Adipocyte (in vitro differentiated cells): ENCODE results near the gene CCDC188.

Experiments
- DNase-seq: peaks from one replicate; pipeline ENCODE4 v3.0.0-alpha.2; 2015; ENCODE audit warnings: low read depth
- H3K27me3 ChIP-seq: replicated peaks from 2 replicates; pipeline ENCODE4 v1.7.0; 2013; ENCODE audit warnings: mild to moderate bottlenecking, low read length, moderate library complexity; ENCODE audit not compliant: control insufficient read depth, insufficient read depth
- H3K36me3 ChIP-seq: 2 replicates; pipeline ENCODE4 v1.7.0; 2013; ENCODE audit warnings: low read length, mild to moderate bottlenecking, moderate library complexity; ENCODE audit not compliant: control insufficient read depth, insufficient read depth, severe bottlenecking
- H3K4me1 ChIP-seq: 2 replicates; pipeline ENCODE4 v1.7.0; 2013; ENCODE audit warnings: mild to moderate bottlenecking, low read length, moderate library complexity; ENCODE audit not compliant: control insufficient read depth, insufficient read depth
- H3K4me3 ChIP-seq: 2 replicates; pipeline ENCODE4 v1.7.0; 2013; ENCODE audit warnings: mild to moderate bottlenecking, low read length, moderate library complexity
- H3K9ac ChIP-seq: 2 replicates; pipeline ENCODE4 v1.7.0; 2013; ENCODE audit warnings: mild to moderate bottlenecking, low read length, moderate library complexity
- H3K9me3 ChIP-seq: 2 replicates; pipeline ENCODE4 v1.7.0; 2013; ENCODE audit warnings: mild to moderate bottlenecking, low read length, moderate library complexity; ENCODE audit not compliant: control insufficient read depth

The CCDC188 gene

GRCh38 chr22:20192293-20192971 is 41.6 kb upstream of the CCDC188 start:
- no peak overlapping the region for H3K4me3 ChIP-seq
- no peak overlapping the region for H3K9ac ChIP-seq
- H3K36me3 ChIP-seq, result no peaks in the 10 kb centered on the region
- H3K27me3 ChIP-seq, result peaks cover 28% of the 10 kb centered on the region
- H3K9me3 ChIP-seq, result no peaks in the 10 kb centered on the region
- no peak for DNase-seq
- no peaks in the 10 kb centered on the region for H3K4me1 ChIP-seq

GRCh38 chr22:20191803-20192202 is 40.9 kb upstream of the CCDC188 start:
- Histone ChIP-seq H3K4me3 (no peak overlapping the region), H3K9ac (no peak overlapping the region), H3K9me3 (no peaks in the 10 kb centered on the region), H3K4me1 (no peaks in the 10 kb centered on the region), H3K36me3 (no peaks in the 10 kb centered on the region), H3K27me3 (peaks cover 30% of the 10 kb centered on the region)
- no peak for DNase-seq

- no peak for DNase-seq
- H3K9me3 ChIP-seq, result no peaks in the 10 kb centered on the region
These were observed 40.2 kb upstream of the CCDC188 start for GRCh38 chr22:20191000-20191515.

GRCh38 chr22:20188567-20188877 is 37.7 kb upstream of the CCDC188 start:
- no peak overlapping the region for H3K9ac ChIP-seq
- H3K4me1 ChIP-seq, result no peaks in the 10 kb centered on the region
- no peak overlapping the region for H3K4me3 ChIP-seq
- H3K36me3 ChIP-seq, result no peaks in the 10 kb centered on the region
- no peak for DNase-seq
- H3K27me3 ChIP-seq, result peaks cover 24% of the 10 kb centered on the region
- no peaks in the 10 kb centered on the region for H3K9me3 ChIP-seq

More at GRCh38 chr22:20191000-20191515, 40.2 kb upstream of the CCDC188 start:
- Histone ChIP-seq H3K27me3 (peaks cover 22% of the 10 kb centered on the region), H3K4me3 (no peak overlapping the region), H3K9ac (no peak overlapping the region), H3K36me3 (no peaks in the 10 kb centered on the region), H3K4me1 (no peaks in the 10 kb centered on the region)

GRCh38 chr22:20187777-20188566 is 37.1 kb upstream of the CCDC188 start:
- no peaks in the 10 kb centered on the region for H3K4me1 ChIP-seq
- H3K4me3 ChIP-seq, result no peak overlapping the region
- no peak overlapping the region for H3K9ac ChIP-seq
- H3K9me3 ChIP-seq, result no peaks in the 10 kb centered on the region
- no peaks in the 10 kb centered on the region for H3K36me3 ChIP-seq
- DNase-seq, result no peak
- peaks cover 29% of the 10 kb centered on the region for H3K27me3 ChIP-seq

GRCh38 chr22:20186871-20187546 is 36.2 kb upstream of the CCDC188 start:
- no peak for DNase-seq
- no peaks in the 10 kb centered on the region for H3K36me3 ChIP-seq
- no peak overlapping the region for H3K9ac ChIP-seq
- no peaks in the 10 kb centered on the region for H3K4me1 ChIP-seq
- H3K4me3 ChIP-seq, result no peak overlapping the region
- H3K9me3 ChIP-seq, result no peaks in the 10 kb centered on the region
- H3K27me3 ChIP-seq, result peaks cover 29% of the 10 kb centered on the region

- no peaks in the 10 kb centered on the region for H3K9me3 ChIP-seq
- no peak overlapping the region for H3K4me3 ChIP-seq
- H3K9ac ChIP-seq, result no peak overlapping the region
- H3K27me3 ChIP-seq, result peaks cover 24% of the 10 kb centered on the region
- no peak for DNase-seq
- no peaks in the 10 kb centered on the region for H3K36me3 ChIP-seq
- H3K4me1 ChIP-seq, result no peaks in the 10 kb centered on the region
These were observed 35.5 kb upstream of the CCDC188 start for GRCh38 chr22:20186183-20186870.

GRCh38 chr22:20185750-20186149 is 34.9 kb upstream of the CCDC188 start:
- no peaks in the 10 kb centered on the region for H3K36me3 ChIP-seq
- no peak overlapping the region for H3K9ac ChIP-seq
- no peaks in the 10 kb centered on the region for H3K9me3 ChIP-seq
- no peak overlapping the region for H3K4me3 ChIP-seq
- peaks cover 24% of the 10 kb centered on the region for H3K27me3 ChIP-seq
- DNase-seq, result no peak
- H3K4me1 ChIP-seq, result no peaks in the 10 kb centered on the region

- H3K27me3 ChIP-seq, result peaks cover 24% of the 10 kb centered on the region
- no peak for DNase-seq
- no peaks in the 10 kb centered on the region for H3K9me3 ChIP-seq
- H3K36me3 ChIP-seq, result no peaks in the 10 kb centered on the region
- no peaks in the 10 kb centered on the region for H3K4me1 ChIP-seq
- no peak overlapping the region for H3K9ac ChIP-seq
- H3K4me3 ChIP-seq, result no peak overlapping the region
These were observed 33.8 kb upstream of the CCDC188 start for GRCh38 chr22:20184501-20185165.

GRCh38 chr22:20183823-20184222 is 33.0 kb upstream of the CCDC188 start:
- no peaks in the 10 kb centered on the region for H3K9me3 ChIP-seq
- no peak for DNase-seq
- no peaks in the 10 kb centered on the region for H3K36me3 ChIP-seq
- no peak overlapping the region for H3K4me3 ChIP-seq
- H3K27me3 ChIP-seq, result peaks cover 27% of the 10 kb centered on the region
- H3K4me1 ChIP-seq, result no peaks in the 10 kb centered on the region
- H3K9ac ChIP-seq, result no peak overlapping the region
